Transverse colon (tissue), 4 donors: ENCODE measurements around the gene PCBP3. TPM values are rescaled to one million over a fixed set of nuclear protein-coding genes. Genes with fewer than 3 reads are reported as not detected.

ENCODE experiments used
- DNase-seq: peaks from one replicate; pipeline ENCODE4 v3.0.0-alpha.2; 2019
- H3K27ac ChIP-seq, 4 donors: fragments of 200-600 bp; sonication (generic); 2 replicates each; pipeline ENCODE4 v1.5.1; 2016 to 2018; ENCODE audit warnings: inconsistent platforms in 4 of 4
- H3K27me3 ChIP-seq: fragments of 200-600 bp; sonication (generic); 2 replicates; pipeline ENCODE4 v1.5.1; 2017; ENCODE audit warnings: inconsistent platforms
- H3K36me3 ChIP-seq, 4 donors: fragments of 200-600 bp; sonication (generic); 2 replicates each; pipeline ENCODE4 v1.5.1; 2017 to 2019; ENCODE audit warnings: inconsistent platforms in 4 of 4
- H3K4me1 ChIP-seq, 4 donors: fragments of 200-600 bp; sonication (generic); 2 replicates each; pipeline ENCODE4 v1.5.1; 2017 to 2020; ENCODE audit warnings: inconsistent platforms in 4 of 4
- H3K4me3 ChIP-seq, 4 donors: fragments of 200-600 bp; sonication (generic); 1 replicate in 1 of 4; 2 replicates in 3 of 4; pipeline versions ENCODE4 v1.5.1 to v1.6.1; 2017 to 2019; ENCODE audit warnings: inconsistent platforms in 4 of 4
- H3K9me3 ChIP-seq, 2 donors: fragments of 200-600 bp; sonication (generic); 2 replicates each; pipeline ENCODE4 v1.5.1; 2017 to 2019; ENCODE audit warnings: inconsistent platforms in 2 of 2
- EP300 ChIP-seq: sonication (generic); formaldehyde crosslinking; IDR thresholded peaks from one replicate; pipeline ENCODE4 v1.6.1; 2017; ENCODE audit warnings: antibody characterized with exemption, low read depth
- POLR2A ChIP-seq: fragments of 450-650 bp; IDR thresholded peaks from one replicate; pipeline ENCODE4 v1.6.1; 2016; ENCODE audit warnings: antibody characterized with exemption, mild to moderate bottlenecking, moderate library complexity
- POLR2AphosphoS5 ChIP-seq, 3 donors: sonication (generic); formaldehyde crosslinking; IDR thresholded peaks; one replicate each; pipeline ENCODE4 v1.6.1; 2016; ENCODE audit warnings: antibody characterized with exemption in 3 of 3
- WGBS, 2 donors: methylation state at CpG; one replicate each; pipeline ENCODE4 v1.1.5; 2018; ENCODE audit warnings: low coverage in 1 of 2; 5-methylcytosine and 5-hydroxymethylcytosine counted together
- in situ Hi-C, 4 donors: fragments of 200-750 bp; cut with MboI; loops; one replicate each; pipeline versions ENCODE4 v1.15.0 to v1.15.1; 2017; ENCODE audit warnings: low sequenced_read_pairs in 3 of 4, low pct_ligation_motif_present in 1 of 4, low pct_unique_long_range_greater_than_20kb in 1 of 4
- intact Hi-C: fragments of 100-400 bp; cut with DNase I; formaldehyde crosslinking; loops from one replicate; pipeline ENCODE4 v1.15.1; 2023; ENCODE audit warnings: low total_unique reads
- total RNA-seq, 4 donors: library from RNA; depleted of rRNA; stranded (reverse); fragments of >200 nt; gene quantifications; one replicate each; pipeline ENCODE4 v1.1.0, GENCODE V29; 2016
- TF ChIP-seq, protein P1 (sequence below), 5 experiments: fragments of 200-600 bp in 3 of 5; fragments of 450-650 bp in 2 of 5; sonication (generic) in 3 of 5; IDR thresholded peaks; 1 replicate in 2 of 5; 2 replicates in 3 of 5; pipeline ENCODE4 v1.5.1; 2016 to 2017; ENCODE audit warnings: antibody characterized with exemption in 5 of 5, inconsistent platforms in 3 of 5, mild to moderate bottlenecking in 2 of 5, moderate library complexity in 1 of 5

The PCBP3 gene
- total RNA-seq, 4 donors from 2014 or later, result 0.80 to 7.8 (median 5.3) TPM

DNA sequence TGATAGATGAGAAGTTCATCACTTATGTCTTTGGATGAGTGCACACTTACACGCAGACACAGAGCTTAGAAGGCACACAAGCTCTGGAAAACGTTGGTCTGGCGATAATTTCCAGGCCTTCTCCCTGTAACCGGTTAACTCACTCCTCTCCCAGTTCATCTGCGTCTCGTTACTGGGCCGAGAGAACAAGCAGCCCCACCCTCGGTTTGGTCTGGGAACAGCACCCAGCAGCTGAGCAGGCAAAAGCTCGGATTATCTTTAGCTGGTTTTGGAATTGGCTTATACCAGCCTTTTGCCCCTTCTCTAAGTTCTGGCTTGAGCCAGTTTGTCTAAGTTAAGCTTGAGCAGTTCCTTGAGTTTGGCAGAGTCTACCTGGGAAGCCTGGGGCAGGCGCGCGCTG is 310.7 kb downstream of the PCBP3 start:
- peaks cover 7 to 24% (median 10%) of the 10 kb centered on the region in 4 donors for H3K4me1 ChIP-seq
- TF ChIP-seq, protein P1, sequence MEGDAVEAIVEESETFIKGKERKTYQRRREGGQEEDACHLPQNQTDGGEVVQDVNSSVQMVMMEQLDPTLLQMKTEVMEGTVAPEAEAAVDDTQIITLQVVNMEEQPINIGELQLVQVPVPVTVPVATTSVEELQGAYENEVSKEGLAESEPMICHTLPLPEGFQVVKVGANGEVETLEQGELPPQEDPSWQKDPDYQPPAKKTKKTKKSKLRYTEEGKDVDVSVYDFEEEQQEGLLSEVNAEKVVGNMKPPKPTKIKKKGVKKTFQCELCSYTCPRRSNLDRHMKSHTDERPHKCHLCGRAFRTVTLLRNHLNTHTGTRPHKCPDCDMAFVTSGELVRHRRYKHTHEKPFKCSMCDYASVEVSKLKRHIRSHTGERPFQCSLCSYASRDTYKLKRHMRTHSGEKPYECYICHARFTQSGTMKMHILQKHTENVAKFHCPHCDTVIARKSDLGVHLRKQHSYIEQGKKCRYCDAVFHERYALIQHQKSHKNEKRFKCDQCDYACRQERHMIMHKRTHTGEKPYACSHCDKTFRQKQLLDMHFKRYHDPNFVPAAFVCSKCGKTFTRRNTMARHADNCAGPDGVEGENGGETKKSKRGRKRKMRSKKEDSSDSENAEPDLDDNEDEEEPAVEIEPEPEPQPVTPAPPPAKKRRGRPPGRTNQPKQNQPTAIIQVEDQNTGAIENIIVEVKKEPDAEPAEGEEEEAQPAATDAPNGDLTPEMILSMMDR (IDR thresholded peaks at IDR 0.05), result peak in 2 of 5 experiments; percentile 24 to 30
- TF ChIP-seq POLR2A, result no peak
- H3K27ac ChIP-seq, result peak overlapping the region; percentile 61 to 80 (median 71)
- no peaks in the 10 kb centered on the region for H3K27me3 ChIP-seq
- no peaks in the 10 kb centered on the region for H3K36me3 ChIP-seq
- in situ Hi-C loops (loop anchor here in 1 of 4 donors (25.0 kb wide), 1 partner anchor 158 kb away; no protein-coding TSS in a partner anchor), intact Hi-C loops (no loop called here)
- no peaks in the 10 kb centered on the region for H3K9me3 ChIP-seq
- no peak for DNase-seq
- no peak overlapping the region for H3K4me3 ChIP-seq
- 56% methylated on average over 12 of the region's 12 CpGs; no CpG with 5 or more reads in 1 of the 2 donors for WGBS, 2 donors

DNA sequence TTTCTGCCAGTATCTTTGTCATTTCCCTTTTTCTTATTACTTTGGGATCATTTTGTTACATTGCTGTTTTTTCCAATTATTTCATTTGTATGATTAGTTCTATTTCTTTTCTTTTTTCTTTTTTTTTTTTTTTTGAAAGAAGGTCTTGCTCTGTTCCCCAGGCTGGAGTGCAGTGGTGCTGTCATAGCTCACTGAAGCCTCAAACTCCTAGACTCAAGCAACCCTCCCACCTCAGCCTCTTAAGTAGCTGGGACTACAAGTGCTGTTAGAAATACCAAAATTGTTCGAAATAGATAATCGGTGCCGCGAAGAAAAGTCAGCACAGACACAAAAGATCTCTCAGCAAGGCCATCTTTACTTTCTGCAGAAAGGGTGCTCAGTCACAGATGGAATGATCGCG is 311.4 kb downstream of the PCBP3 start:
- no peak for DNase-seq
- Histone ChIP-seq H3K36me3 (no peaks in the 10 kb centered on the region), H3K27ac (peak overlapping the region in 2 of 4 donors; percentile 61 to 80), H3K27me3 (no peaks in the 10 kb centered on the region), H3K4me3 (no peak overlapping the region), H3K4me1 (peaks cover 7 to 24% (median 10%) of the 10 kb centered on the region in 4 donors), H3K9me3 (no peaks in the 10 kb centered on the region)
- in situ Hi-C loops (loop anchor here in 1 of 4 donors (25.0 kb wide), 1 partner anchor 157 kb away; no protein-coding TSS in a partner anchor), intact Hi-C loops (no loop called here)
- 91 to 100% methylated on average over 6 of the region's 6 CpGs for WGBS, 2 donors
- TF ChIP-seq POLR2A, result no peak
- no peak for TF ChIP-seq EP300
- TF ChIP-seq, protein P1 (IDR thresholded peaks at IDR 0.05), result no peak
- no peak for TF ChIP-seq POLR2AphosphoS5 (IDR thresholded peaks at IDR 0.05)

DNA sequence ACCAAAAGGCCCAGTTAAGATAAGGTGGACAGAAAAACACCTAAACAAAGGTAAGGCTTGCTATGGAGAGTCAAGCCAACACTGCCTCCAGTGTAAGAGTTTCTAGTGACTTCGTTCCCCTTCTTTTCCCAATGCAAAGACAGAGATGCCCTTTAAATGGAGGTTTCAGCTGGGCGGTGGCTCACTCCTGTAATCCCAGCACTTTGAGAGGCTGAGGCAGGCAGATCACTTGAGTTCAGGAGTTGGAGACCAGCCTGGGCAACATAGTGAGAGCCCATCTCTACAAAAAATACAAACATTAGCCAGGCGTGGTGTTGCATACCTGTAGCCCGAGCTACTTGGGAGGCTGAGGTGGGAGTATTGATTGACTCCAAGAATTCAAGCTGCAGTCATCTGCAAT is 314.0 kb downstream of the PCBP3 start:
- H3K36me3 ChIP-seq, result no peaks in the 10 kb centered on the region
- intact Hi-C loops, result no loop called here
- no peaks in the 10 kb centered on the region for H3K27me3 ChIP-seq
- WGBS, 2 donors, result 60 to 79% methylated on average over 1 to 4 of the region's 4 CpGs
- in situ Hi-C loops, result loop anchor here in 1 of 4 donors (25.0 kb wide), 1 partner anchor 155 kb away; no protein-coding TSS in a partner anchor
- no peak for DNase-seq
- no peaks in the 10 kb centered on the region for H3K9me3 ChIP-seq
- no peak overlapping the region for H3K4me3 ChIP-seq
- H3K4me1 ChIP-seq, result peaks cover 0 to 16% (median 4%) of the 10 kb centered on the region in 4 donors
- TF ChIP-seq POLR2AphosphoS5 (IDR thresholded peaks at IDR 0.05), result no peak
- no peak for TF ChIP-seq EP300
- TF ChIP-seq, protein P1 (IDR thresholded peaks at IDR 0.05), result no peak
- TF ChIP-seq POLR2A, result no peak
- peak overlapping the region; percentile 4 to 69 (median 34) for H3K27ac ChIP-seq

DNA sequence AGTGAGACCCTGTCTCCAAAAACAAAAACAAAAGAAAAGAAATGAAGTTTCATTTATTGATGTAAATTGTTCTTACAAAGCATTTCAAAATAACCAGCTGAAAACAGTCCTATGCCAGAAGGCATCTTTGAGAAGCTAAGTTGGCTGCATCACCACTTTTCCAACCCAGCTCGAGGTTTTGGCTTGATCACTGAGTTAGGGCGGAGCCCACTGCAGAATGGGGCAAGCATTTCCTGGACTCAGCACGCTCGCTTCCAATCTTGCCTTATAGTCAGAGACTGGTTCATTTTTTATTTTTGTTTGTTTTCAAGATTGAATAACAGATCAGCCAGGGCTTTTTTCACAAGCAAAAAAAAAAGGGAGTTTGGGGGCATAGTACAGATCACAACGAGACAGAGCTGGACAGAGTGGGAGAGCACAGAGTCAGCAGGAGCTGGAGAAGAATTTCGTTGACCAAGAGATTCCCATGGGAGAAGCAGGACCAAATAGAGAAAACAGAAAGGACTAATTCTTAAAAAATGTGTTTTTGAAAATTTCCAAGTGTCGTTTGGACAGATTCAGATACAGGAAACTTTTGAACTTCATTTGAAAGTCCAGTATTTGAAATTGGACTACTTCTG is 314.6 kb downstream of the PCBP3 start:
- no peak for DNase-seq
- in situ Hi-C loops, result loop anchor here in 1 of 4 donors (25.0 kb wide), 1 partner anchor 154 kb away; no protein-coding TSS in a partner anchor
- WGBS, 2 donors, result 29 to 39% methylated on average over 3 to 7 of the region's 7 CpGs
- H3K9me3 ChIP-seq, result no peaks in the 10 kb centered on the region
- H3K27me3 ChIP-seq, result no peaks in the 10 kb centered on the region
- peaks cover 0 to 16% (median 4%) of the 10 kb centered on the region in 4 donors for H3K4me1 ChIP-seq
- H3K27ac ChIP-seq, result peak overlapping the region; percentile 4 to 69 (median 34)
- TF ChIP-seq POLR2A (no peak), EP300 (no peak), POLR2AphosphoS5 (IDR thresholded peaks at IDR 0.05) (no peak)
- TF ChIP-seq, protein P1 (IDR thresholded peaks at IDR 0.05), result no peak
- intact Hi-C loops, result no loop called here
- H3K4me3 ChIP-seq, result no peak overlapping the region
- no peaks in the 10 kb centered on the region for H3K36me3 ChIP-seq
